ENCODE measurements around the gene ESR1.

ESR1 gene

DNA sequence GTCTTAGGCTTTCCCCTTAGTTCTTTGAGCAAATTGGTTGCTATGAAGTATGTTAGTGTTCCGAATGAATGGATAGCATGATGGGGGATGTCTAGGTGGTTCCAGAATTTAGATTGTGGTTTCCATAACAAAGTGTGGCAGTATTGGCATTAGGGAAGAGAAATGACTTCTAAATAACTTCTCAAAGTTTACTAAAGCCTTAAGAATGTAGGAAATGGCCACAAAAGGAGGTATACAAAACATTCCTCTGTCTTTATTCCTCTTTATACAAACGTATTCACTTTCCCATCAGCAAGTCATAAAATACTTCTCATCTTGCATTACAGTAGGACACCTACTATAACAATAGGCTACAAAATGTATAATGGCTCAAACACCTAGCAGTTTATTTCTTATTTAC, 279.6 kb downstream of the ESR1 start:
- Histone ChIP-seq H2BK12ac (ENCODE audit: low read length) (no peak overlapping the region), H3K36me3 (replicated peaks in 1 of 2; ENCODE audit: control insufficient read depth in 2 of 2, insufficient read depth in 2 of 2, low read length in 2 of 2) (no peaks in the 10 kb centered on the region), H3K4me3 (ENCODE audit: low read length in 2 of 2) (no peak overlapping the region), H3K9me3 (replicated peaks in 1 of 2; ENCODE audit: control insufficient read depth in 2 of 2, insufficient read depth in 1 of 2, low read depth in 1 of 2, low read length in 2 of 2) (no peaks in the 10 kb centered on the region), H3K4me1 (ENCODE audit: control insufficient read depth in 2 of 2, insufficient read depth in 1 of 2, low read depth in 1 of 2, low read length in 2 of 2) (no peaks in the 10 kb centered on the region), H3K4me2 (ENCODE audit: insufficient read depth, low read length, poor library complexity, severe bottlenecking) (no peak overlapping the region), H2BK15ac (ENCODE audit: low read length) (no peak overlapping the region), H3K14ac (ENCODE audit: low read length) (no peak overlapping the region), H2BK5ac (ENCODE audit: low read length) (no peak overlapping the region), H4K91ac (ENCODE audit: low read depth, low read length, poor library complexity) (no peak overlapping the region), H2AFZ (ENCODE audit: low read length) (no peak overlapping the region), H3K18ac (ENCODE audit: low read length) (no peak overlapping the region), H3K23ac (ENCODE audit: low read depth, low read length, poor library complexity) (no peak overlapping the region), H2BK120ac (ENCODE audit: low read depth, low read length) (no peak overlapping the region), H3K9ac (ENCODE audit: low read depth, low read length, poor library complexity) (no peak overlapping the region), H3K79me1 (ENCODE audit: low read depth, low read length) (no peaks in the 10 kb centered on the region), H4K8ac (ENCODE audit: low read depth, low read length) (no peak overlapping the region), H3K27me3 (ENCODE audit: control insufficient read depth in 3 of 3, insufficient read depth in 3 of 3, low read depth in 1 of 3, low read length in 3 of 3) (no peaks in the 10 kb centered on the region), H3K4ac (ENCODE audit: low read length) (no peak overlapping the region), H3K27ac (replicated peaks; ENCODE audit: low read length) (no peak overlapping the region), H2AK5ac (ENCODE audit: low read depth, low read length) (no peak overlapping the region)
- WGBS, 2 donors (ENCODE audit: extremely low coverage in 2 of 2, insufficient read length in 2 of 2, insufficient replicate concordance in 1 of 2): no CpG with 5 or more reads among the region's 2 CpGs
- no peak for DNase-seq (ENCODE audit: low spot score)

DNA sequence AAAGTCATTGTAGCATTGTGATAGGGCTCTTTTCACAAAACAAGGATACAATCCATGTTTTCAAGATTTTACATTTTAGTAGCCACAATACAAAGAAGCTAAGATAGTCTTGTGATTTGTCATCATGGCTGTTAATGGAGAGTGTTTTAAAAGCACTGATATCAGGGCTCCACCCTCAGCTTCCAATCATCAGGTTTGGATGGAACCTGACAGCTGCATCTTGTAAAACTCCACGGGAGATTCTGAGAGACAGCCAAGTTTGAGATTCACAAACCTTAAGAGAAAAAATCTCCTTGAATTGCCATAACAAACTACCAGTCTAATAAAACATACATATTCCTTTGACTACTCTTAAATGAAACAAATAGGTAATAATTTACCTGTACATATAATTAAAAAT, 280.2 kb downstream of the ESR1 start:
- Histone ChIP-seq H2AFZ (ENCODE audit: low read length) (no peak overlapping the region), H3K14ac (ENCODE audit: low read length) (no peak overlapping the region), H2BK5ac (ENCODE audit: low read length) (no peak overlapping the region), H2BK12ac (ENCODE audit: low read length) (no peak overlapping the region), H3K36me3 (replicated peaks in 1 of 2; ENCODE audit: control insufficient read depth in 2 of 2, insufficient read depth in 2 of 2, low read length in 2 of 2) (no peaks in the 10 kb centered on the region), H3K4me2 (ENCODE audit: insufficient read depth, low read length, poor library complexity, severe bottlenecking) (no peak overlapping the region), H3K27me3 (ENCODE audit: control insufficient read depth in 3 of 3, insufficient read depth in 3 of 3, low read depth in 1 of 3, low read length in 3 of 3) (no peaks in the 10 kb centered on the region), H3K4me3 (ENCODE audit: low read length in 2 of 2) (no peak overlapping the region), H2BK120ac (ENCODE audit: low read depth, low read length) (no peak overlapping the region), H3K9ac (ENCODE audit: low read depth, low read length, poor library complexity) (no peak overlapping the region), H3K23ac (ENCODE audit: low read depth, low read length, poor library complexity) (no peak overlapping the region), H3K4ac (ENCODE audit: low read length) (no peak overlapping the region), H2BK15ac (ENCODE audit: low read length) (no peak overlapping the region), H3K79me1 (ENCODE audit: low read depth, low read length) (no peaks in the 10 kb centered on the region), H3K27ac (replicated peaks; ENCODE audit: low read length) (no peak overlapping the region), H4K8ac (ENCODE audit: low read depth, low read length) (no peak overlapping the region), H4K91ac (ENCODE audit: low read depth, low read length, poor library complexity) (no peak overlapping the region), H3K18ac (ENCODE audit: low read length) (no peak overlapping the region), H3K9me3 (replicated peaks in 1 of 2; ENCODE audit: control insufficient read depth in 2 of 2, insufficient read depth in 1 of 2, low read depth in 1 of 2, low read length in 2 of 2) (no peaks in the 10 kb centered on the region), H3K4me1 (ENCODE audit: control insufficient read depth in 2 of 2, insufficient read depth in 1 of 2, low read depth in 1 of 2, low read length in 2 of 2) (no peaks in the 10 kb centered on the region), H2AK5ac (ENCODE audit: low read depth, low read length) (no peak overlapping the region)
- no peak for DNase-seq (ENCODE audit: low spot score)
- WGBS, 2 donors (ENCODE audit: extremely low coverage in 2 of 2, insufficient read length in 2 of 2, insufficient replicate concordance in 1 of 2): no CpG with 5 or more reads among the region's 1 CpG

DNA sequence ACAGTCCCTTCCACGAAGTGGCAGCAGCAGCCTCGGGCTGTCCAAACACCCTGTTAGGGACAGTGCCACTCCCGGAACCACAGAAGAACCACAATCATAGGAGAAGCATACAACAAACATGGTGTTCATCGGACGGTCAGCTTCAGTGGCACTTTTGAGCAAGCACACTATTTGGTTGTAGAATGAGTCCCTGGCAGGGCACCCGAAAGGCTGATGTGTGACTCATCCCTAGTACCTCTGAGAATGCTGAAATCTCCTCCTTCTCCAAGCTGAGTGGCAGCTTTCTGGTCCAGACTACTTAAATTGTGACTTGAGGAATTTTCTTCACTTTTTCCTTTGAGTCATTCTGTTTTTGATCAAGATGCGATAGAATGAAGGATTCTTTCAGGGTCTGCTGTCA, 282.5 kb downstream of the ESR1 start:
- Histone ChIP-seq H2BK120ac (ENCODE audit: low read depth, low read length) (no peak overlapping the region), H3K36me3 (replicated peaks in 1 of 2; ENCODE audit: control insufficient read depth in 2 of 2, insufficient read depth in 2 of 2, low read length in 2 of 2) (no peaks in the 10 kb centered on the region), H3K79me1 (ENCODE audit: low read depth, low read length) (no peaks in the 10 kb centered on the region), H3K23ac (ENCODE audit: low read depth, low read length, poor library complexity) (no peak overlapping the region), H2AFZ (ENCODE audit: low read length) (no peak overlapping the region), H3K14ac (ENCODE audit: low read length) (no peak overlapping the region), H3K4ac (ENCODE audit: low read length) (no peak overlapping the region), H3K27ac (replicated peaks; ENCODE audit: low read length) (no peak overlapping the region), H3K4me2 (ENCODE audit: insufficient read depth, low read length, poor library complexity, severe bottlenecking) (no peak overlapping the region), H3K9ac (ENCODE audit: low read depth, low read length, poor library complexity) (no peak overlapping the region), H3K27me3 (ENCODE audit: control insufficient read depth in 3 of 3, insufficient read depth in 3 of 3, low read depth in 1 of 3, low read length in 3 of 3) (no peaks in the 10 kb centered on the region), H3K18ac (ENCODE audit: low read length) (no peak overlapping the region), H3K4me3 (ENCODE audit: low read length in 2 of 2) (no peak overlapping the region), H2BK12ac (ENCODE audit: low read length) (no peak overlapping the region), H2BK5ac (ENCODE audit: low read length) (no peak overlapping the region), H4K91ac (ENCODE audit: low read depth, low read length, poor library complexity) (no peak overlapping the region), H3K9me3 (replicated peaks in 1 of 2; ENCODE audit: control insufficient read depth in 2 of 2, insufficient read depth in 1 of 2, low read depth in 1 of 2, low read length in 2 of 2) (no peaks in the 10 kb centered on the region), H4K8ac (ENCODE audit: low read depth, low read length) (no peak overlapping the region), H2AK5ac (ENCODE audit: low read depth, low read length) (no peak overlapping the region), H3K4me1 (ENCODE audit: control insufficient read depth in 2 of 2, insufficient read depth in 1 of 2, low read depth in 1 of 2, low read length in 2 of 2) (no peaks in the 10 kb centered on the region), H2BK15ac (ENCODE audit: low read length) (no peak overlapping the region)
- no peak for DNase-seq (ENCODE audit: low spot score)
- WGBS, 2 donors (ENCODE audit: extremely low coverage in 2 of 2, insufficient read length in 2 of 2, insufficient replicate concordance in 1 of 2): no CpG with 5 or more reads among the region's 7 CpGs

DNA sequence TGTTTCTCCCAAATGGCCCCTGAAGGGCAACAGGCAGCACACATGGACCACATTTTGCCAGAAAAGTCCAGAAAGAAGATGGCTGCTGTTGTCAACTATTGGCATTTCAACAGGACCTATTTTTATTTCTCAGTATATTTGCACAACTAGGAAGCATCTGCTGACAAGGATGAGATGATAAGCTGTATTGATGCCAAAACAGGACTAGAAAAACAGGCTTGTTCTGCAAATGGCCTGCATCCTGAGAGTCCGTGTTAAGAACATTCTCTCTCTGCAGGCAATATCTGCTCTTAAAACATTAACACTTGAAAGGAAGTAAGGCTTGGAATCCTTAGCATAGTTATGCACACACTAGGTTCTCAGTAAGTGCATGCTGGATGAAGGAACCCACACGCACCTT, 283.7 kb downstream of the ESR1 start:
- Histone ChIP-seq H4K8ac (ENCODE audit: low read depth, low read length) (no peak overlapping the region), H3K4me2 (ENCODE audit: insufficient read depth, low read length, poor library complexity, severe bottlenecking) (no peak overlapping the region), H2BK12ac (ENCODE audit: low read length) (no peak overlapping the region), H3K27me3 (ENCODE audit: control insufficient read depth in 3 of 3, insufficient read depth in 3 of 3, low read depth in 1 of 3, low read length in 3 of 3) (no peaks in the 10 kb centered on the region), H3K9ac (ENCODE audit: low read depth, low read length, poor library complexity) (no peak overlapping the region), H3K4me1 (ENCODE audit: control insufficient read depth in 2 of 2, insufficient read depth in 1 of 2, low read depth in 1 of 2, low read length in 2 of 2) (no peaks in the 10 kb centered on the region), H2BK15ac (ENCODE audit: low read length) (no peak overlapping the region), H4K91ac (ENCODE audit: low read depth, low read length, poor library complexity) (no peak overlapping the region), H3K4ac (ENCODE audit: low read length) (no peak overlapping the region), H3K14ac (ENCODE audit: low read length) (no peak overlapping the region), H2AK5ac (ENCODE audit: low read depth, low read length) (no peak overlapping the region), H2AFZ (ENCODE audit: low read length) (no peak overlapping the region), H2BK5ac (ENCODE audit: low read length) (no peak overlapping the region), H3K18ac (ENCODE audit: low read length) (no peak overlapping the region), H3K9me3 (replicated peaks in 1 of 2; ENCODE audit: control insufficient read depth in 2 of 2, insufficient read depth in 1 of 2, low read depth in 1 of 2, low read length in 2 of 2) (no peaks in the 10 kb centered on the region), H3K23ac (ENCODE audit: low read depth, low read length, poor library complexity) (no peak overlapping the region), H3K36me3 (replicated peaks in 1 of 2; ENCODE audit: control insufficient read depth in 2 of 2, insufficient read depth in 2 of 2, low read length in 2 of 2) (no peaks in the 10 kb centered on the region), H2BK120ac (ENCODE audit: low read depth, low read length) (no peak overlapping the region), H3K27ac (replicated peaks; ENCODE audit: low read length) (no peak overlapping the region), H3K4me3 (ENCODE audit: low read length in 2 of 2) (no peak overlapping the region), H3K79me1 (ENCODE audit: low read depth, low read length) (no peaks in the 10 kb centered on the region)
- DNase-seq (ENCODE audit: low spot score): no peak
- WGBS, 2 donors (ENCODE audit: extremely low coverage in 2 of 2, insufficient read length in 2 of 2, insufficient replicate concordance in 1 of 2): no CpG with 5 or more reads among the region's 2 CpGs

Measured in neuronal stem cell (in vitro differentiated cells).